Urinary bladder (tissue), 4 donors: Measurements from ENCODE around the gene PPP1R13B. TPM values are rescaled to one million over a fixed set of nuclear protein-coding genes. Genes with fewer than 3 reads are reported as not detected.
"Not testable (repeated sequence)": the region's sequence is repeated elsewhere in the genome, so short reads cannot be mapped to it uniquely, and the experiment has no call there.

Experiments
- DNase-seq: peaks from one replicate; pipeline ENCODE4 v3.0.0-alpha.2; 2015; ENCODE audit errors: extremely low spot score
- H3K27ac ChIP-seq: one replicate; pipeline ENCODE4 v1.5.1; 2013; ENCODE audit warnings: low read depth, mild to moderate bottlenecking, moderate library complexity
- H3K36me3 ChIP-seq: one replicate; pipeline ENCODE4 v1.6.1; 2013; ENCODE audit warnings: mild to moderate bottlenecking, moderate library complexity; ENCODE audit not compliant: insufficient read depth
- H3K4me1 ChIP-seq: one replicate; pipeline ENCODE4 v1.6.1; 2013; ENCODE audit warnings: mild to moderate bottlenecking, moderate library complexity; ENCODE audit not compliant: insufficient read depth
- H3K4me3 ChIP-seq: one replicate; pipeline ENCODE4 v1.5.1; 2013; ENCODE audit warnings: low read depth, low read length
- WGBS: extraction: QIAGEN DNeasy Blood & Tissue Kit; methylation state at CpG from one replicate; pipeline ENCODE4 v1.1.7; 2013; 5-methylcytosine and 5-hydroxymethylcytosine counted together
- polyA plus RNA-seq: library from polyadenylated mRNA; stranded (reverse); fragments of 200-250 nt; gene quantifications from one replicate; pipeline ENCODE4 v1.2.3, GENCODE V29; 2013
- small RNA-seq: library from RNA; depleted of rRNA; stranded (forward); fragments of <200 nt; gene quantifications from one replicate; pipeline ENCODE3, GENCODE V24; 2014
- total RNA-seq: library from RNA; depleted of rRNA; stranded (reverse); fragments of >200 nt; gene quantifications from one replicate; pipeline ENCODE4 v1.2.3, GENCODE V29; 2014
- donor health status: healthy with polysubstance abuse.
- donor health status: healthy.

The PPP1R13B gene
- total and polyA plus RNA-seq, 2 donors, result 15.8 to 17.8 TPM

DNA sequence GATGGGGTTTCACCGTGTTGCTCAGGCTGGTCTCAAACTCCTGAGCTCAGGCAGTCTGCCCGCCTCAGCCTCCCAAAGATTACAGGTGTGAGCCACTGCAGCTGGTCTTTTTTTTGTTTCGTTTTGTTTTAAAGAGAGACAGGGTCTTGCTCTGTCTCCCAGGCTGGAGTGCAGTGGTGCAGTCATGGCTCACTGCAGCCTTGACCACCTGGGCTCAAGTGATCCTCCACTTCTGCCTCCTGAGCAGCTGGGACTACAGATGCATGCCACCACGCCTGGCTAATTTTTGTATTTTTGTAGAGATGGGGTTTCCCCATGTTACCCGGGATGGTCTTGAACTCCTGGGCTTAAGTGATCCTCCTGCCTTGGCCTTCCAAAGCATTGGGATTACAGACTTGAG is 155.7 kb downstream of the PPP1R13B start:
- not testable (repeated sequence) for H3K4me1 ChIP-seq, H3K27ac ChIP-seq, H3K4me3 ChIP-seq, DNase-seq, H3K36me3 ChIP-seq
- 92% methylated on average over 5 of the region's 5 CpGs for WGBS

- peaks cover 2% of the 10 kb centered on the region for H3K36me3 ChIP-seq
- no peak overlapping the region for H3K27ac ChIP-seq
- WGBS, result 86% methylated on average over 8 of the region's 8 CpGs
Observed at GRCh38 chr14:103690332-103690731, 157.0 kb downstream of the PPP1R13B start.

GRCh38 chr14:103688906-103689902 is 158.2 kb downstream of the PPP1R13B start:
- Histone ChIP-seq H3K4me1 (no peaks in the 10 kb centered on the region), H3K27ac (no peak overlapping the region), H3K36me3 (peaks cover 2% of the 10 kb centered on the region), H3K4me3 (no peak overlapping the region)
- DNase-seq, result no peak
- 69% methylated on average over 16 of the region's 16 CpGs for WGBS

More at GRCh38 chr14:103690332-103690731, 157.0 kb downstream of the PPP1R13B start:
- Histone ChIP-seq H3K4me3 (no peak overlapping the region), H3K4me1 (no peaks in the 10 kb centered on the region)
- DNase-seq, result no peak

DNA sequence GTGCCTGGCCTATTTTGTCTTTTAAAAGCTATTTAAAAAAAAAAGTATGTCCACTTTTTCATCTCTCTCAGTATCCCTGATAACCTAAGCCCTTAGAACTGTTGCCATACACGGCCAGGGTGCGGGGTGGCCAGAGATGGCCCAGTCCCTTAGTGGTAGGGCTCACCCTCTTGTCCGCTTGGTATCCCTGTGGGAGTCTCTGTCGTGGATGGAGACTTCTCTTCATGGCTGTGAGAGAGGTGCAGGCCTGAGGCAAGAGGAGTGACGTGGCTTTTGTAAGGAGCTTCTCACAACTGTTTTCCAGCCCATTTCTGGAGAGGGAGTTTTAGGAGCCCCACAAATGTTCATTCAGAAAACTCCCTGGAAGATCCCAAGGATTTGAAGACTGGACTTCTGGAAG is 158.9 kb downstream of the PPP1R13B start:
- Histone ChIP-seq H3K27ac (no peak overlapping the region), H3K4me3 (no peak overlapping the region), H3K4me1 (no peaks in the 10 kb centered on the region), H3K36me3 (peaks cover 2% of the 10 kb centered on the region)
- WGBS, result 86% methylated on average over 5 of the region's 5 CpGs
- DNase-seq, result no peak

GRCh38 chr14:103687712-103688111 is 159.7 kb downstream of the PPP1R13B start:
- DNase-seq, result no peak
- WGBS, result 91% methylated on average over 4 of the region's 4 CpGs
- Histone ChIP-seq H3K4me1 (no peaks in the 10 kb centered on the region), H3K36me3 (peaks cover 2% of the 10 kb centered on the region), H3K27ac (no peak overlapping the region), H3K4me3 (no peak overlapping the region)

- no peak overlapping the region for H3K27ac ChIP-seq
- H3K4me1 ChIP-seq, result no peaks in the 10 kb centered on the region
- no peak overlapping the region for H3K4me3 ChIP-seq
- WGBS, result 83% methylated on average over 19 of the region's 19 CpGs
- peaks cover 2% of the 10 kb centered on the region for H3K36me3 ChIP-seq
- DNase-seq, result no peak
Observed at GRCh38 chr14:103686831-103687485, 160.4 kb downstream of the PPP1R13B start.

DNA sequence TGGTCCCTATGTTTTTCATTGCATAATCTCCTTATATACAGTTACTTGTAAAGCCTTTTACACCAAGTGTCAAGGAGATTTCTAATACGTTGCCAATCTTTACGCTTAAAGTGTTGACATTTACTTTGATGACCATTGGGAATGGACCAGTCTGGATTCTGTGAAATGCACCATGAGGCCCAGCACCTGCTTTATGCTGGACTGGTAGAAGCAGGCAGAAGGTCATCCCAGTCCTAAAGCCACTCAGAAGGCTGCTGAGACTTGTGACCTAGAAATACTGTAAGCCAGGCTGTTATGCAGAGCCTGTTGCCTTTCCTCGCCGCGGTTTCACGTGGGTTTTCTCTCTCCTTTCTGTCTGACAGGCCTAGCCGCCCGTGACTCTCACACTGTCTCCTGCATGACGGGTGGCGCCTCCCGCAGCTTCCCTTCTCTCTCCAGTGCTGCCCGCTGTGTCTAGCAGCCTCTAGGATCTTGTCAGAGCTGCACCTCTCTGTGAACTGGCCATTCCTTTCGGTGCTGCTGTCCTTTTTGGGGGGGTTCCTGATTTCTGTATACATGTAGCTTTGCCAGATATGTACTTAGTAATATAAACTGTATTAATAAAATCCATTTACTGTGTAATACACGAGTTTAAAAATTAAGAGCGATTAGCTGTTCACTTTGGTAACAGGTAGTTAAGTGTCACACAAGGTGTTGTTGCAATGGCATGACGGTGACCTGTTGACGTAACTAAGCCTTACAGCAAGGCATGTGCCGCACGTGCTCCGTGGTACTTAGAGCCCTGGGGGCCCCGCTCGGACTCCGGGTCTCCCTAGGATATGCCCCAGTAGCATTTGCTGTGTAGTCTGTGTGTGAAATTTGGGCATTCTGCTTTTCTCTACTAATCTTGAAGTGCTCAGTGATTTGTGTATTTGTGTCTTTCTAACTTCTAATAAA is 161.8 kb downstream of the PPP1R13B start:
- H3K36me3 ChIP-seq, result peaks cover 4% of the 10 kb centered on the region
- DNase-seq, result no peak
- no peak overlapping the region for H3K27ac ChIP-seq
- 88% methylated on average over 23 of the region's 23 CpGs for WGBS
- no peaks in the 10 kb centered on the region for H3K4me1 ChIP-seq
- H3K4me3 ChIP-seq, result no peak overlapping the region

- no peak overlapping the region for H3K27ac ChIP-seq
- no peak for DNase-seq
Observed at GRCh38 chr14:103684871-103685270, 162.5 kb downstream of the PPP1R13B start.

GRCh38 chr14:103684471-103684870 is 162.9 kb downstream of the PPP1R13B start:
- H3K36me3 ChIP-seq, result peaks cover 4% of the 10 kb centered on the region
- WGBS, result 70% methylated on average over 6 of the region's 6 CpGs
- DNase-seq, result no peak

More at GRCh38 chr14:103684871-103685270, 162.5 kb downstream of the PPP1R13B start:
- peaks cover 4% of the 10 kb centered on the region for H3K36me3 ChIP-seq
- H3K4me3 ChIP-seq, result no peak overlapping the region
- 88% methylated on average over 15 of the region's 15 CpGs for WGBS
- no peaks in the 10 kb centered on the region for H3K4me1 ChIP-seq

More at GRCh38 chr14:103684471-103684870, 162.9 kb downstream of the PPP1R13B start:
- H3K4me3 ChIP-seq, result no peak overlapping the region
- H3K27ac ChIP-seq, result no peak overlapping the region
- no peaks in the 10 kb centered on the region for H3K4me1 ChIP-seq

Small RNA genes lying within 50 kb of the gene (small RNA-seq; reads per million reads assigned to genes)
- gene RF00019 (not detected), gene RF00280 (not detected)

Other genes starting within 250 kb of the PPP1R13B start
- 162 TPM for gene KLC1, start 218.4 kb downstream of the PPP1R13B start, total RNA-seq
- 188 TPM for gene KLC1, start 218.4 kb downstream of the PPP1R13B start, polyA plus RNA-seq
- 10.6 TPM for gene XRCC3, start 132.1 kb downstream of the PPP1R13B start, total RNA-seq
- 5.4 TPM for gene XRCC3, start 132.1 kb downstream of the PPP1R13B start, polyA plus RNA-seq
- 49.6 TPM for gene ZFYVE21, start 131.8 kb downstream of the PPP1R13B start, total RNA-seq
- gene ZFYVE21, start 131.8 kb downstream of the PPP1R13B start, polyA plus RNA-seq, result 210 TPM
- gene TDRD9, start 80.9 kb upstream of the PPP1R13B start, total RNA-seq, result 0.95 TPM
- 2.4 TPM for gene TDRD9, start 80.9 kb upstream of the PPP1R13B start, polyA plus RNA-seq
- not detected for gene RD3L, start 95.0 kb upstream of the PPP1R13B start, total RNA-seq
- gene RD3L, start 95.0 kb upstream of the PPP1R13B start, polyA plus RNA-seq, result 0.57 TPM
- 2.2 TPM for gene ASPG, start 238.1 kb upstream of the PPP1R13B start, total RNA-seq
- gene ASPG, start 238.1 kb upstream of the PPP1R13B start, polyA plus RNA-seq, result 2.7 TPM